Skeletal muscle satellite cell (primary cell): Measurements from ENCODE around the gene SOX6.
A peak's percentile ranks its signal among the peaks of the same experiment; 100 is the strongest.

Source experiments
- H3K27me3 ChIP-seq: 2 replicates; pipeline ENCODE4 v1.7.0; 2013; ENCODE audit warnings: low read length; ENCODE audit not compliant: control insufficient read depth, insufficient read depth
- H3K36me3 ChIP-seq: 2 replicates; pipeline ENCODE4 v1.7.0; 2013; ENCODE audit warnings: mild to moderate bottlenecking, control low read depth, low read length; ENCODE audit not compliant: insufficient read depth
- H3K4me1 ChIP-seq: 2 replicates; pipeline ENCODE4 v1.7.0; 2013; ENCODE audit warnings: low read length; ENCODE audit not compliant: control insufficient read depth, insufficient read depth
- H3K4me2 ChIP-seq: 2 replicates; pipeline ENCODE4 v1.7.0; 2013; ENCODE audit warnings: mild to moderate bottlenecking, low read length
- H3K4me3 ChIP-seq: 2 replicates; pipeline ENCODE4 v1.7.0; 2013; ENCODE audit warnings: low read length
- H3K9ac ChIP-seq: 2 replicates; pipeline ENCODE4 v1.7.0; 2013; ENCODE audit warnings: mild to moderate bottlenecking, low read depth, low read length, moderate library complexity
- H3K9me3 ChIP-seq: replicated peaks from 2 replicates; pipeline ENCODE4 v1.7.0; 2013; ENCODE audit warnings: mild to moderate bottlenecking, control low read depth, low read length

The SOX6 gene

DNA sequence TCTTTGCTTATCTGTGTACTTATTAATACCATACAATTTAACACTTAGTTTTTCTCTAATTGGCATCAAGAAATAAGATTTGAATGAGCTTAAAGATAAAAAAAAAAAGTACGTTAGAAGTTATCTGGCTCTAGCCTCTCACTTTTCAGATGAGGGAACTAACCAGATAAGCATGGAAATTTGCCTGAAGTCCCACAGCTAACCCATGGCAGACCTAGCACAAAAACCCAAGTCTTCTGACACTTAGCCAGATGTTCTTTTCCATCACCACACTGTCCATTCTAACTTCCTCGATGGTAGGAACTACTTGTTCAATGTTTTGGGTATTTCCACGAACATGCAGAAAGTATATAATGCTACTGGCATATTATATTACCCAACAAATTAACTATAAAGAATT is 7.4 kb upstream of the SOX6 start:
- Histone ChIP-seq H3K4me3 (no peak overlapping the region), H3K36me3 (no peaks in the 10 kb centered on the region), H3K9ac (no peak overlapping the region), H3K9me3 (no peaks in the 10 kb centered on the region), H3K4me2 (no peak overlapping the region), H3K4me1 (no peaks in the 10 kb centered on the region), H3K27me3 (no peaks in the 10 kb centered on the region)

DNA sequence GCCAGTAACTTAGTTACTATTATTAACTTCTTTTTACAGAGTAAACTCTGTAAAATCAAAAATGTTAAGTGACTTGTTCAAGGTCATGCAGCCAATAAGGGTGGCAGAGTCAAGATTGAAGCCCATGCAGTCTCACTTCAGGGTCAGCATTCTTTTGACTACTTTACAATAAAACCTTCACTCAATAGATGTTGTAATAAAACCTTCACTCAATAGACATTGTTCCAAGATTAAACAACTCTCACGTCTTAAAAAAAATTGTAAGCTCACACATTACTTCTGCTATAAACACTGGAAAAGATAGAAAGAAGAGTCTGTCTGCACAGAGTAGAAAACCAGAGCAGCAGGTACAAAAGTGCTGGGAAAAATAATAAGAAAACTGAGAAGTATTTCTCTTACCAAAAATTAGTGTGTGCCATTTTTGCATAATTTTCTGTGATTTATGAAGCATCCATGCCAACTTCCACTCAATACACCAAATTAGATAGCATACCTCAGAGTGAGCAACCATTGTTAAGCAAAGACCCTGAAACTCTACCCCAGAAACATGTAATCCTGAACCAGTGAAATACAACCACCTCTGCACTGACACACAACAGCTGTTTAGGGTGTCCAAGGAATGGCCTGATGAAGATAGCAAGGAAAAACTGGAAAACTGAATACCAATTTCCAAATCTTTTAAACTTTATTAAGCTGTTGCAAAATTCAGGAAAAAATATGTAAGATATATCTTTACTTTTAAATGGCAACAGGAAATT is 4.9 kb upstream of the SOX6 start:
- no peak overlapping the region for H3K4me2 ChIP-seq
- no peak overlapping the region for H3K9ac ChIP-seq
- peaks cover 5% of the 10 kb centered on the region for H3K4me1 ChIP-seq
- H3K9me3 ChIP-seq, result no peaks in the 10 kb centered on the region
- no peak overlapping the region for H3K4me3 ChIP-seq
- no peaks in the 10 kb centered on the region for H3K36me3 ChIP-seq
- no peaks in the 10 kb centered on the region for H3K27me3 ChIP-seq

DNA sequence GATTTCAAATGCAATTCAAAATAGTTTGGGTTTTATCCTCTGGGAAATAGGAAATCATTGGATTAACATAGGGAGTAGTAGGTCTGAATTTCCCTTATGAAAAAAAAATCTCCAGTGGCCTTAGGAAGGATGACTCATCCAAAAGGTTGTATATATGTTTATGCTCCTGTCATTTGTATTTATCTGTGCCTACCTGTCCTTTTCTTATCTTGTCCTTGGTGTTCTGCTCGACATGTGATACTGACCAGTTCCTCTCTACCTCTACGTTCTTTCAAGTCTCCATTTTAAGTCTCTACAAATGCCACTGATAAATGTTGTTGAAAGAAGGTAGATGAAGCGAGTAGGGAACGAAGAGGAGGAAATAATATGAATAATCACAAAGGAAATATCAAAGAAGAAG is 3.0 kb upstream of the SOX6 start:
- Histone ChIP-seq H3K27me3 (no peaks in the 10 kb centered on the region), H3K4me2 (no peak overlapping the region), H3K36me3 (no peaks in the 10 kb centered on the region), H3K4me1 (peaks cover 9% of the 10 kb centered on the region), H3K4me3 (no peak overlapping the region), H3K9me3 (no peaks in the 10 kb centered on the region), H3K9ac (no peak overlapping the region)

DNA sequence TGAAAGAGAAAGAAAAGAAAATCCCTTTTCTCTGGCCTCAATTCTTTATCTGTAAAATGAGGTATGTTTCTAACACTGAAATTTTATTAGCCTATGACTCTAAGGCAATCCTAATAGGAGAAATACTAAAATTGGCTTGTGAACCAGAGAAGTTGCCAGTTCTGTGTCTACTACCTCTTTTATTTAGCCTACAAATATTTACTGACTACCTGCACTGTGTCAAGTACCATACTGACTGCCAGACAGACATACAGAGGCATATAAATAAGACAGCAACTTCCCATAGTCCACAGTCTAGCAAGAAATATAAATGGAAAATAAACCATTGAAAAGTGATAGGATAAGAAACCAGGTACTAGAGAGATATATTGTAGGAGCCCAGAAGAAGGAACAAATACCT is 2.4 kb upstream of the SOX6 start:
- H3K4me3 ChIP-seq, result no peak overlapping the region
- H3K9ac ChIP-seq, result no peak overlapping the region
- H3K36me3 ChIP-seq, result no peaks in the 10 kb centered on the region
- peaks cover 9% of the 10 kb centered on the region for H3K4me1 ChIP-seq
- no peaks in the 10 kb centered on the region for H3K9me3 ChIP-seq
- H3K4me2 ChIP-seq, result no peak overlapping the region
- H3K27me3 ChIP-seq, result no peaks in the 10 kb centered on the region

DNA sequence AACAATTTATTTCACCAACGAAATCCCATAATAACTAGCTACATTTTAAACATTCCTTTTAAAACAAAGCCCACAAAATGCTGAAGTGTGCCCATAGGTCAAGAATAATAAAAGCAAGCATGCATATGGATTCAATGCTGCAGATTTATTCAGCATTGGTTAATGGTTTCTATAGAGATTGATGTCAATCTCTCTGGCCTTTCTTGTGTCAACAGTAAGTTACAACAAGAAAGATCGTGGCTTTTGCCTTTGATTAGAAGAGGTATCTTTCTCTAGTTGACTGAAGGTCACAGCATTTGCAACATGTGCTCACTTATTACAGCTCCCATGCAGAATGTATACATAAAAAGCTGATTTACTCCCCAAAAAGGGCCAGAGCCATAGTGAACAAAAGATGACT is 1.4 kb upstream of the SOX6 start:
- Histone ChIP-seq H3K4me3 (no peak overlapping the region), H3K9me3 (no peaks in the 10 kb centered on the region), H3K9ac (no peak overlapping the region), H3K4me1 (peaks cover 9% of the 10 kb centered on the region), H3K27me3 (no peaks in the 10 kb centered on the region), H3K36me3 (no peaks in the 10 kb centered on the region), H3K4me2 (no peak overlapping the region)

DNA sequence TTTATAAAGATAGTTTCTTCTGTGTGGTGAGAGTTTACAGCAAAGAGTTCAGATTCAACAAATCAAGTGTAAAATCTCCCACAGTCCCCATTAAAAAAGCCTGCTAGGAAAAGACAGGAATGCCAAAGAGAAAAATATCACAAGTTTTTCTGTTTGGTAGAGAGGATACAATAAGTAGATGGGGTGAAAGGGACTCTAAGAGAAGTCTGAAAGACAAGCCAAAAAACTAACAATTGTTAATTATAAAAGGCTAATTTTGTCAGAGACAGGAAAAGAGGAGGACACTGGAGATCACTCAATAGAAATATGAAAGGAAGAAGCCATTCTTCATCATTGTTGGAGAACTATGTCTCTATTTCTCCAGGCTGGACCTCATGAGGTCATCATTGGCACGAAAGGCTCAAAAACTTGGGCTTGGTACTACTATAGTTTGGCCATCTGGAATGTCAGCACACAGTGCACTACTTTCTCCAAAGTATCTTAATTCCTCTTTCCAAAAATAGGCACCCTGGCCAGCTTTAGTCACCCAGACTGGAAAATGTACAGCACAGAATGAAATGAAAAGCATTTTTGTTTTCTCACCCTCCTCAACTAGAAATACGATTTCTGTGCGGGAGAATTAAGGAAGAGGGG is 531 bp upstream of the SOX6 start:
- no peaks in the 10 kb centered on the region for H3K36me3 ChIP-seq
- H3K27me3 ChIP-seq, result no peaks in the 10 kb centered on the region
- H3K4me1 ChIP-seq, result peaks cover 9% of the 10 kb centered on the region
- H3K4me2 ChIP-seq, result peak overlapping the region; percentile 3
- H3K4me3 ChIP-seq, result no peak overlapping the region
- no peaks in the 10 kb centered on the region for H3K9me3 ChIP-seq
- H3K9ac ChIP-seq, result no peak overlapping the region

DNA sequence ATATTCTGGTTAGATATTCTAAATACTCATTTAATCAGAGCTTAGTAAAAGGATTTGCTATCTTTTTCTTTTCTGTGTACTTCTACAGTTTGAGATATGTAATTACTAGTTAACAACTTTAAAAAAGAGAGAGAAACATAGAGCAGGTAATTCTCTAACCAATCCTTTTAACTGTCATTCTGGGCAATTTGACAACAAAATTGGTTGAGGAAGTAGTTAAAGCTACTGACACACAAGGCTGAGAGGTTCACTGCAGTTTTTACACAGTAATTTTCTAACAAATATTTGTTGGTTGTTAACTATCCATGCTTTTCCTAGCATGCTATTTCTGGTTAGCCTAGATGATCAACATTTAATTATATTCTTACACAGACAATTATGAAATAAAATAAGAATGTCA is 3.6 kb downstream of the SOX6 start:
- H3K27me3 ChIP-seq, result no peaks in the 10 kb centered on the region
- H3K9me3 ChIP-seq, result no peaks in the 10 kb centered on the region
- no peak overlapping the region for H3K4me2 ChIP-seq
- no peak overlapping the region for H3K4me3 ChIP-seq
- H3K36me3 ChIP-seq, result no peaks in the 10 kb centered on the region
- H3K4me1 ChIP-seq, result peaks cover 9% of the 10 kb centered on the region
- no peak overlapping the region for H3K9ac ChIP-seq

DNA sequence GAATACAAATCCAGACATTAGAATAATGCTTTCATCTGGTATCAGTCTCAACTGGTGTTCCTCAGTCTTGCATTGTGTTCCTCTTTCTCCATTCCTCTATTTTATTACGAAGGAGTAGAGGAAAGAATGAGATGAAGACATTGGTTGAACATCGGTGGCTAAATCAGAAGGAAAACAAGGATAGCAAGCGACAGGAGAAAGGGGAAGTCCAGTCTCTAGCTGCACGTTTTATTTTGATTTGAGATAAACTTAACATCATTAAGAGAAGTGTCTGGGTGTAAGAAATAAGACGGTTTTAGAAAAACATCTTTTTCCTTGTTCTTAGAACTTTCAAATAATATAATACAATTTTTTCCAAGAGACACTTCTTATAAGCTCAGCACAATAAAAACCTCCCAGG is 6.2 kb downstream of the SOX6 start:
- Histone ChIP-seq H3K9ac (no peak overlapping the region), H3K27me3 (no peaks in the 10 kb centered on the region), H3K9me3 (no peaks in the 10 kb centered on the region), H3K36me3 (no peaks in the 10 kb centered on the region), H3K4me1 (peaks cover 10% of the 10 kb centered on the region), H3K4me2 (no peak overlapping the region), H3K4me3 (no peak overlapping the region)

DNA sequence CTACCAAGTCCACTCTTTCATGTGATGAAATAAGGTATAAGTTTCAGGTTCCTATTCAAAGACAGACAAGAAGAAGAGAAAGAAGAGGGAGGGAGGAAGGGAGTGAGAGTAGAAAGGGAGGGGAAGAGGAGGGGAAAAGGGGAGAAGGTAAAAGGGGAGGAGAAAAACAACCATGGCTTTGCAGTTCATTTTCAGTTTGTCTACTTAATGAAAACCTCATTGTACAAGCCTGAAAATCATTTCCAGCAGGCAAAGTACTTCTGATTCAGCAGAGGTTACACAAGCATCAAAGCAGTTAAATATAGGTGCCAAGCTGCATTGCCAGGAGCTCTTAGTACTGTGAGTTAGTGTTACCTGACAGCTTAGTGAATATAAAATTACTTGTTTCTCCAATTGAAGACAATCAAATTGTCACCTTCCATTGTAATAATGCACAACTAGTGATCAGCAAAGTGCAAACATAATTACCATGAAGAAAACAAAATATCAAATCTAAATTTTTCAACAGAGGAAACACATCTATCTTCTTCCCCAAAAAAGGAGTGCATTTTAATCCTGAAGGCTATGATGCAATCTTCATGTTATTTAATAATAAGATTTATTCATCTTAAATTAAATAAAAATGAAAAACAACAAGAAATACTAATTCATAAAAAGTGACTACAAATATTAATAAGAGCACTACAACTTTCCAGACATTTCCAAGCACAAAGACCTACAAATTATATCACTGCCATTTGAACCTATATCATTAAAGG is 8.2 kb downstream of the SOX6 start:
- Histone ChIP-seq H3K4me1 (peaks cover 10% of the 10 kb centered on the region), H3K9me3 (no peaks in the 10 kb centered on the region), H3K36me3 (no peaks in the 10 kb centered on the region), H3K4me2 (no peak overlapping the region), H3K9ac (no peak overlapping the region), H3K4me3 (no peak overlapping the region), H3K27me3 (no peaks in the 10 kb centered on the region)

DNA sequence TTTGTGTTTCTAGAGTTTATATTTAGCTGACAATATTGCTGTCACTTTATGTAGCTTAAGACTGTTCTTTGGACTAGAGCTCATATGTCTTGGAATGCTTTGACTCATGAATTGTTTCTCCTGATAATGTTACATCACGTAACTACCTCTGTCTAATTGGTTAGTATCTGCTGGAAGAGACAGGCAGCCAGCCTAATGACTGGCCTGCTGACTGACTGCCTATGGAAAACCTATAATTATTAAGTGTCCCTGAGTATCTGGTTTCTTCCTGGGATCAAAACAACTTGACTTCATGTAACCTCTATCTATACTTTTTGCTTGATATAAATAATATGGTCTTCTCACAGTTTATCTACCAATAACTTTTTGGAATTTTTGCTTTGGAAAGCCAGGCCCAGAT is 9.4 kb downstream of the SOX6 start:
- no peak overlapping the region for H3K4me2 ChIP-seq
- H3K9ac ChIP-seq, result no peak overlapping the region
- no peaks in the 10 kb centered on the region for H3K36me3 ChIP-seq
- H3K4me3 ChIP-seq, result no peak overlapping the region
- H3K27me3 ChIP-seq, result no peaks in the 10 kb centered on the region
- H3K4me1 ChIP-seq, result peaks cover 10% of the 10 kb centered on the region
- H3K9me3 ChIP-seq, result no peaks in the 10 kb centered on the region

DNA sequence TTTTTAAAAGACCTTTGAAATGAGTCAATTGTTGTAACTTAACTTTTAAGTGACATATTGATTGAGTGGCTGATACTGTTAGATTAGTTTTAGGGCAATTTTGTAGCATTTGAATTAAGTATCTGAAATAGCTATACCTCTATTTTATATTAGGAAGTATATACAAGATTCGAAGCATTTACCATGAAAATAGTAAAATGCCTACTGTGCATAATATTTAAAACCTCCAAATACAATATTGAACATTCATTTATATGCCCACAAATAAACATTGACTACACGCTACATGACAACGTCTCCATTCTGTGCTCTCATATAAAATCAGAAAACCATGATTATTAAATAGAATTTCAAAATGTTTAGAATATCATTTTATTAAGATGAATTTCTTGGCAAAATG is 14.5 kb downstream of the SOX6 start:
- no peak overlapping the region for H3K4me2 ChIP-seq
- no peaks in the 10 kb centered on the region for H3K9me3 ChIP-seq
- no peak overlapping the region for H3K4me3 ChIP-seq
- peaks cover 6% of the 10 kb centered on the region for H3K4me1 ChIP-seq
- H3K36me3 ChIP-seq, result no peaks in the 10 kb centered on the region
- no peaks in the 10 kb centered on the region for H3K27me3 ChIP-seq
- H3K9ac ChIP-seq, result no peak overlapping the region
